Retinal pigment epithelial cell (primary cell): ENCODE measurements around the gene ZNF267.

Experiments
- DNase-seq: peaks from one replicate; pipeline ENCODE4 v3.0.0-alpha.2; 2010; ENCODE audit warnings: low read depth
- H3K4me3 ChIP-seq: 2 replicates; pipeline ENCODE4 v1.5.1; 2011; ENCODE audit warnings: mild to moderate bottlenecking, low read length, control low read depth, moderate library complexity
- TF ChIP-seq, protein P1 (sequence below): conservative IDR thresholded peaks from 2 replicates; pipeline ENCODE4 v1.5.1; 2011; ENCODE audit warnings: low read depth, low read length, control low read depth, inconsistent platforms

ZNF267 gene

DNA sequence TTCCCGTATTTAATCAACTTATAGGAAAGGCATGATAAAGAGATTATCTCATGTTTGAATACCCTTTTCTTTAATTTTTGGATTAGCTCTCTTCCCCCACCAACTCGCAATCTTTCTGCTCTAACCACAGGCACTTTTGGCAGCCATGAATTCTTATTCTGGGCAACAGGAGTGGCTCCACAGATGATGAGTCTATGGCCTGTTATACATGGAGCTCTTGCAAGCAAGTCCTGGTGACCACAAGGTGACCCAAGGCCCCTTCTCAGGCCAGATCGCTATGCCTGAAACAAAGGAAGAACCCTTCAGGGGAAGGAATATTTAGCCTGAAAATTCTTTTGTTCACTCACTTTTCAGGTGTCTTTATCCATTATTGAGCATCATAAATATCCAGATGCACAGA is 10.8 kb upstream of the ZNF267 start:
- TF ChIP-seq, protein P1, sequence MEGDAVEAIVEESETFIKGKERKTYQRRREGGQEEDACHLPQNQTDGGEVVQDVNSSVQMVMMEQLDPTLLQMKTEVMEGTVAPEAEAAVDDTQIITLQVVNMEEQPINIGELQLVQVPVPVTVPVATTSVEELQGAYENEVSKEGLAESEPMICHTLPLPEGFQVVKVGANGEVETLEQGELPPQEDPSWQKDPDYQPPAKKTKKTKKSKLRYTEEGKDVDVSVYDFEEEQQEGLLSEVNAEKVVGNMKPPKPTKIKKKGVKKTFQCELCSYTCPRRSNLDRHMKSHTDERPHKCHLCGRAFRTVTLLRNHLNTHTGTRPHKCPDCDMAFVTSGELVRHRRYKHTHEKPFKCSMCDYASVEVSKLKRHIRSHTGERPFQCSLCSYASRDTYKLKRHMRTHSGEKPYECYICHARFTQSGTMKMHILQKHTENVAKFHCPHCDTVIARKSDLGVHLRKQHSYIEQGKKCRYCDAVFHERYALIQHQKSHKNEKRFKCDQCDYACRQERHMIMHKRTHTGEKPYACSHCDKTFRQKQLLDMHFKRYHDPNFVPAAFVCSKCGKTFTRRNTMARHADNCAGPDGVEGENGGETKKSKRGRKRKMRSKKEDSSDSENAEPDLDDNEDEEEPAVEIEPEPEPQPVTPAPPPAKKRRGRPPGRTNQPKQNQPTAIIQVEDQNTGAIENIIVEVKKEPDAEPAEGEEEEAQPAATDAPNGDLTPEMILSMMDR: no peak
- H3K4me3 ChIP-seq: no peak overlapping the region
- DNase-seq: no peak

DNA sequence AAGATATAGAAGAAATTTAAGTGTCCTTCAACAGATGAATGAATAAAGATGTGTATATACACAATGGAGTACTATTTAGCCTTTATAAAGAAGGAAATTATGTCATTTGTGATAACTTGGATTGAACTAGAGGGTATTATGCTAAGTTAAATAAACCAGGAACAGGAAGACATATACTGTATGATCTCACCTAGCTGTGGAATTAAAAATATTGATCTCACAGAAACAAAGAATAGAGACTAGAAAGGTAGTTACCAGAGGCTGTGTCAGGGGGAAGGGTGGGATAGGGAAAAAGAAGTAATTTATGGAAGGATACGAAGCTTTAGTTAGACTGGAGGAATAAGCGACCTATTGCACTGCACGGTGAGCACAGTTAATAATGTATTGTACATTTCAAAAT is 5.4 kb upstream of the ZNF267 start:
- TF ChIP-seq, protein P1: no peak
- no peak overlapping the region for H3K4me3 ChIP-seq
- no peak for DNase-seq

DNA sequence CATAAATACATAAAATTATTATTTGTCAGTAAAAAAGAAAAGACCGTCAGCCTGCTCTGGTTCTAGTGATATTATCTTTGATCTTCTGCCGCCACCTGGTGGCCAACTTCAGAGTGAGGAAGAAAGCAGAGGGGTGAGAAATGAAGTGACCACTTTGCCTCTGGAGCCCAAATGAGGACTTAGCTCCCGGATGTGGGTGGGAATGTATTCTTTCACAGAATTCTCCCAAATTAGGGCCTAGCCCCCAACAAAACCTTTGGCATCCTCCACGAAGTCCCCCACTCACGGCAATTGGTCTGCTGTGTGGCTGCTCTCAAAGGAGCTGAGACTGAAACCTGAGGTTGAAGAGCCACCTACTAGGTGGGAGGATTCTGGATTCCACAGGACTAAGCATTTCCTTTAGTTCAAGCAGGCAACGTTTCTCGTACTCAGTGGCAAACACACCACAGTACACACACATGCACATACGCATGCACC is 4.9 kb upstream of the ZNF267 start:
- H3K4me3 ChIP-seq: no peak overlapping the region
- no peak for DNase-seq
- TF ChIP-seq, protein P1: peak; percentile 71

DNA sequence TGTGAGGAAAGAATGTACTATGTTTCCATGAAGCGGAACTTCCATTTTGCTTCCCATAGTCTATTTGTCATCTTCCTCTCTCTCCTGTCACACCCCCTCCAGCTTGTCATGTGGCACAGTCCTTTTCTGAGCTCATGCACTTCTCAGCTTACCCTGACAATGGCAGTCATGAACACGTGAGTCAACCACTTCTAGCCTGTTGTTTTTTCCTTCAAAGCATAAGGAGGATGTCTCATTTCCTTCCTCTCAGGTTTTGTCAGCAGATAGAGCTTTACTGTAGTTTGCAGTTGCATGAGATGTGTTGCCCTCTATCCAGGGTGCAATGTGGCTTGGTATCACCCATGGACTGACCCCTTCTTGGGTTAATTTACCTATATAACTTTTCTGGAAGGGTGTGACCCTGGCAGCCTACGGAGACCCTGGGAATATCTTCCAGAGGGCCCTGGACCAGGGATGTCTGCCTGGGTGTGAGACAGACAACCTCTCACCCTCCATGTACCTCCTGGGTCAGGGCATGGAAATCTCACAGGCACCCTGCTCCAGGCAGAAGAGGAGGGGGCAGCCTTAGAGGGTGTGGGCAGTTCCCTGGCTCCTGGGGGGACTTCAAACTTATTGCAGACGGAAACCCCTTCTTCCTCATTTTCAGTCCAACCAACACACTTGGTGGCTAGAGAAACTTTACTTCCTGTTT is 4.0 kb upstream of the ZNF267 start:
- DNase-seq: no peak
- TF ChIP-seq, protein P1: no peak
- H3K4me3 ChIP-seq: no peak overlapping the region

DNA sequence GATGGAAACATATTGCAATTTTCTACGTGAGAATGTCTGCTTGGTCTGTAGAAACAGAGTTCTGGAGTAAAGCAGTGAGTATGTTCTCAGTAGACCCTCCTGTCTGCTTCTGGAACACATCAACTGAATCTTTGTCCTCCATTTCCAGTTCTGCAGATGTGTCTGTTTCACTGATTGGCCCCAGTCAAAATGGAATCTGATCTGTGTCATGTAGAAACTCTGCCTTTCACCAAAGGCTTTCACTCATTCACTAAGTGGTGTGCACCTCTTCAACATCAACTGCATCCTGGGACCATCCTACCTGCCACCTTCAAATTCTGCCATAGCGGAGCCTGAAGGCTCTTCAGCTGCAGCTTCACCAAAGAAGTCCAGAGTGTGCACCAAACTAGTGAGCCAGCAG is 2.8 kb upstream of the ZNF267 start:
- TF ChIP-seq, protein P1: no peak
- DNase-seq: no peak

DNA sequence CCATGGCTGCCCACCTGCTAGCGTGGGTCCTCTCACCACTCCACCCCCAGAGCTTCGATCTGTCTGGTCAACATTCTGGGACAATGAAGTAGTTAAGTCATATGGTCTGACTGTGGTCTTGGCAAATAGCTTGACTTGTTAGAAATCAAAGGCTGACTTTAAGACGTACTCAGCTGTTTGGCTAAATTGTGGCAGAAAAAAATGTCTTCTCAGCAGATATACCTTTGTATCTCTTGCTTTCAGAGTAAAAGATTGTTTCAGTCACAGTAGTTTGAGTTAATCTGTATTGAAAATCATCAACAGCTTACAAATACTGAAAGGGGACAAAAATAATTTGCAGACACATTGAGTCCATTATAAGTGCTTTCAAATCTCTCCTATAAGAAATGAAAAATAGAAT is 2.1 kb upstream of the ZNF267 start:
- DNase-seq: no peak
- no peak overlapping the region for H3K4me3 ChIP-seq
- TF ChIP-seq, protein P1: no peak

More for the DNA sequence above, 2.8 kb upstream of the ZNF267 start:
- H3K4me3 ChIP-seq: no peak overlapping the region

DNA sequence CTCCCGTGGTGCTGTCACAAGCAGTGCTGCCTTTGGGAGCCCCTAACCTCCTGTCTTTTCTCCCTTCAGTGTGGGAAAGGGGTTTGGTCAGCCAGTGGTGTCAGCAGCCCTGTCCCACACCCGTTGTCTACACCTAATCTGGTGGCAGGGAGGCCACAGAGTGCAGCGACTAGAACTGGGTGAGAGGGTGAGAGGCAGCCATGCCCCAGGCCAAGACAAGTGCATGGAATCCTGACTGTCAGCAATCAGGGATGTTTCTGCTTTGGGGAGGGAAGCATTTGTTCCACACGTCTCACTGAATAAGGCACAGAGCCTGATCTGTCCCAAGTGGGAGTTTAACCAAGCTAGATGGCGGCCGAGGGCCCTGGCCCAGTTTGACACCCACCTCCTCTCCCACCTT is 1.4 kb upstream of the ZNF267 start:
- DNase-seq: no peak
- no peak overlapping the region for H3K4me3 ChIP-seq
- TF ChIP-seq, protein P1: no peak
